B cell (primary cell): ENCODE data around the gene N4BP3. TPM values are rescaled to one million over a fixed set of nuclear protein-coding genes. Genes with fewer than 3 reads are reported as not detected.

Experiments
- ATAC-seq: fragments of 200-7000 bp; cut with Tn5 transposase; one replicate; pipeline ENCODE4 v1.10.0; 2021; ENCODE audit warnings: low read depth, mild to moderate bottlenecking, moderate number of reproducible peaks, moderate library complexity
- CTCF ChIA-PET: fragments of 350-600 bp; sonication (Branson Sonifier 250); formaldehyde crosslinking; loops from one replicate; lab custom pipeline; 2021; ENCODE audit warnings: antibody characterized with exemption, inconsistent platforms; lab: Charles Lee
- POLR2A ChIA-PET: fragments of 350-600 bp; sonication (Branson Sonifier 250); formaldehyde crosslinking; loops from one replicate; lab custom pipeline; 2021; ENCODE audit warnings: antibody characterized with exemption; lab: Charles Lee
- DNase-seq: peaks from one replicate; pipeline ENCODE4 v3.0.0; 2013
- H2AFZ ChIP-seq: 2 replicates; pipeline ENCODE4 v1.6.1; 2012; ENCODE audit warnings: mild to moderate bottlenecking, low read depth, low read length; ENCODE audit not compliant: insufficient read depth, poor library complexity, severe bottlenecking
- H3K27ac ChIP-seq, 2 donors: 1 replicate in 1 of 2; 2 replicates in 1 of 2; pipeline ENCODE4 v1.5.1; 2012 to 2013; ENCODE audit warnings: low read length in 2 of 2, mild to moderate bottlenecking in 2 of 2, moderate library complexity in 1 of 2
- H3K27me3 ChIP-seq, 4 experiments: fragments of 200-600 bp in 1 of 4; sonication (generic) in 1 of 4; replicated peaks in 1 of 4; 1 replicate in 2 of 4; 2 replicates in 2 of 4; pipeline versions ENCODE4 v1.6.1 to v1.7.0; 2013 to 2016; ENCODE audit warnings: low read length in 3 of 4, mild to moderate bottlenecking in 2 of 4, mixed read lengths in 1 of 4, moderate library complexity in 1 of 4; ENCODE audit not compliant: insufficient read depth in 4 of 4, control insufficient read depth in 3 of 4; ENCODE audit errors: control extremely low read depth in 1 of 4
- H3K36me3 ChIP-seq, 2 experiments: replicated peaks in 1 of 2; 1 replicate in 1 of 2; 2 replicates in 1 of 2; pipeline versions ENCODE4 v1.6.1 to v1.7.1; 2013; ENCODE audit warnings: low read length in 1 of 2; ENCODE audit not compliant: insufficient read depth in 2 of 2, control insufficient read depth in 1 of 2; ENCODE audit errors: control extremely low read depth in 1 of 2, extremely low read depth in 1 of 2
- H3K4me1 ChIP-seq, 2 donors: fragments of 200-600 bp in 1 of 2; sonication (generic) in 1 of 2; 1 replicate in 1 of 2; 2 replicates in 1 of 2; pipeline versions ENCODE4 v1.5.1 to v1.6.1; 2013 to 2017; ENCODE audit warnings: low read length in 2 of 2; ENCODE audit not compliant: control insufficient read depth in 2 of 2, insufficient read depth in 2 of 2
- H3K4me2 ChIP-seq: replicated peaks from 2 replicates; pipeline ENCODE3; 2012; ENCODE audit warnings: mild to moderate bottlenecking, low read depth, low read length; ENCODE audit not compliant: poor library complexity, severe bottlenecking
- H3K4me3 ChIP-seq, 5 experiments: fragments of 200-600 bp in 1 of 5; sonication (generic) in 1 of 5; 1 replicate in 3 of 5; 2 replicates in 2 of 5; pipeline versions ENCODE4 v1.5.1 to v1.7.0; 2011 to 2016; ENCODE audit warnings: low read length in 4 of 5, mild to moderate bottlenecking in 4 of 5, low read depth in 2 of 5, control low read depth in 1 of 5, moderate library complexity in 1 of 5; ENCODE audit not compliant: insufficient read depth in 1 of 5; ENCODE audit errors: control extremely low read depth in 1 of 5, extremely low read depth in 1 of 5
- H3K79me2 ChIP-seq: fragments of 200-600 bp; sonication (generic); one replicate; pipeline ENCODE4 v1.6.0; 2016; ENCODE audit warnings: low read length; ENCODE audit not compliant: control insufficient read depth, insufficient read depth
- H3K9ac ChIP-seq: fragments of 200-600 bp; sonication (generic); 2 replicates; pipeline ENCODE4 v1.6.1; 2017; ENCODE audit warnings: mild to moderate bottlenecking, low read length, moderate library complexity
- H3K9me3 ChIP-seq, 3 donors: one replicate each; pipeline versions ENCODE4 v1.6.1 to v1.7.1; 2013; ENCODE audit warnings: low read length in 2 of 3; ENCODE audit not compliant: control insufficient read depth in 2 of 3, insufficient read depth in 1 of 3; ENCODE audit errors: control extremely low read depth in 1 of 3
- H4K20me1 ChIP-seq: 2 replicates; pipeline ENCODE4 v1.6.0; 2012; ENCODE audit warnings: mild to moderate bottlenecking, low read length; ENCODE audit not compliant: insufficient read depth, control insufficient read depth, poor library complexity, severe bottlenecking
- H3K27ac Mint-ChIP-seq: one replicate; pipeline ENCODE4 v1.8.0; 2021; ENCODE audit warnings: mixed read lengths
- H3K27me3 Mint-ChIP-seq: one replicate; pipeline ENCODE4 v1.8.0; 2021; ENCODE audit warnings: mixed read lengths
- H3K4me1 Mint-ChIP-seq: one replicate; pipeline ENCODE4 v1.8.0; 2021; ENCODE audit warnings: mixed read lengths
- H3K4me3 Mint-ChIP-seq: one replicate; pipeline ENCODE4 v1.8.0; 2021; ENCODE audit warnings: mixed read lengths
- H3K9me3 Mint-ChIP-seq: one replicate; pipeline ENCODE4 v1.8.0; 2022; ENCODE audit warnings: mixed read lengths; ENCODE audit not compliant: insufficient read depth
- EZH2 ChIP-seq: IDR thresholded peaks from 2 replicates; pipeline ENCODE4 v1.6.1; 2012; ENCODE audit warnings: borderline replicate concordance, low read depth, mild to moderate bottlenecking, moderate library complexity, low read length; ENCODE audit not compliant: insufficient read depth, poor library complexity, severe bottlenecking
- WGBS: methylation state at CpG from one replicate; pipeline ENCODE4 v1.1.5; 2013; ENCODE audit warnings: missing lambda C conversion rate; ENCODE audit not compliant: insufficient coverage; 5-methylcytosine and 5-hydroxymethylcytosine counted together
- intact Hi-C: fragments of 100-400 bp; cut with micrococcal nuclease; formaldehyde crosslinking; loops from one replicate; pipeline ENCODE4 v1.10.0; 2022
- polyA plus RNA-seq: library from polyadenylated mRNA; depleted of rRNA; stranded (reverse); fragments of >200 nt; gene quantifications from 2 replicates; pipeline ENCODE4 v1.2.3, GENCODE V29; 2012
- total RNA-seq, 2 donors: library from RNA; stranded (reverse); fragments of 120-200 nt in 1 of 2; gene quantifications; 1 replicate in 1 of 2; 2 replicates in 1 of 2; pipeline versions ENCODE4 v1.2.3 to v1.2.4, GENCODE V29; 2013 to 2022
- TF ChIP-seq, protein P1 (sequence below): fragments of 200-600 bp; IDR thresholded peaks from one replicate; pipeline ENCODE4 v1.8.0; 2022; ENCODE audit warnings: antibody characterized with exemption, mild to moderate bottlenecking

Gene N4BP3
- total and polyA plus RNA-seq, 2 donors (not counting 1 experiment from before 2014, with no cell fraction given) = 13.3 to 48.7 TPM

DNA sequence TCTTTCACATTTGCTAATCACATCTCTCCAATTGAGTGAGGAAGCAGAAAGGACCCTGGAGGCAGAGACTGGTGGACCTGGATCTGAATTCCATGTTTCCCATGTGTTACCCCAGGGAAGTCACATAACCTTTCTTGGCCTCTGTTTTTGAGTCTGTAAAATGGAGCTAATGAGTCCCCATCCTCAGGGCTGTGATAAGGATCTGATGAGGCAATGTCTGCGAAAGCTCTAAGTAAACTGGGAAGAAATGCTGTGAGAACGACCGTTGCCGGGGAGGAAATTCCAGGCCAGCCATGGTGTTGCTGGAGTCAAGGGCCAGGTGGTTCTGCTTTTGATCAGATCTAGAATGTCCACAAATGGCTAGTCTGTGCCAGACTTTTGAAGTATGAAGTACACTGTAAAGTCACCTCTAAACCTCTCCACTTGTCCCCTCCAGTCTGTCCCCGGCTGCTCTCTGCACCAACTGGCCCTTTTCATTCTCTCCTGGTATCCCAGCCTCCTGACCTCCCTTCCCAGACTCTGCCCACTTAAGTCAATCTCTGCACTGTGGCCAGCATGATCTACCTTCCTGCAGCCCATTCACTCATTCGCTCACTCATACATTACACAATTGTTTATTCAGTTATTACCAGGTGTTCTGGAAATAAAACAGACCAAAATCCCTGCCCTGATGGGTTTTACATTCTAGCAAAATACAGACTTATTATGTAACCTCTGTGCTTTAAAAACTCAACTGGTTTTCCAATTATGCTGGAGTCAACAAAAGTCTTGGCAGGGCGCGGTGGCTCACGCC is 32.5 kb upstream of the N4BP3 start:
- H3K4me1 ChIP-seq = peaks cover 0 to 5% of the 10 kb centered on the region in 2 donors
- peaks cover 0 to 3% (median 0%) of the 10 kb centered on the region in 3 donors for H3K9me3 ChIP-seq
- H4K20me1 ChIP-seq = no peaks in the 10 kb centered on the region
- peak overlapping the region; percentile 10 for H3K27ac Mint-ChIP-seq
- H3K27ac ChIP-seq = no peak overlapping the region
- 91% methylated on average over 5 of the region's 9 CpGs for WGBS
- no peak for DNase-seq
- ATAC-seq = no peak
- TF ChIP-seq EZH2 = no peak
- TF ChIP-seq, protein P1, sequence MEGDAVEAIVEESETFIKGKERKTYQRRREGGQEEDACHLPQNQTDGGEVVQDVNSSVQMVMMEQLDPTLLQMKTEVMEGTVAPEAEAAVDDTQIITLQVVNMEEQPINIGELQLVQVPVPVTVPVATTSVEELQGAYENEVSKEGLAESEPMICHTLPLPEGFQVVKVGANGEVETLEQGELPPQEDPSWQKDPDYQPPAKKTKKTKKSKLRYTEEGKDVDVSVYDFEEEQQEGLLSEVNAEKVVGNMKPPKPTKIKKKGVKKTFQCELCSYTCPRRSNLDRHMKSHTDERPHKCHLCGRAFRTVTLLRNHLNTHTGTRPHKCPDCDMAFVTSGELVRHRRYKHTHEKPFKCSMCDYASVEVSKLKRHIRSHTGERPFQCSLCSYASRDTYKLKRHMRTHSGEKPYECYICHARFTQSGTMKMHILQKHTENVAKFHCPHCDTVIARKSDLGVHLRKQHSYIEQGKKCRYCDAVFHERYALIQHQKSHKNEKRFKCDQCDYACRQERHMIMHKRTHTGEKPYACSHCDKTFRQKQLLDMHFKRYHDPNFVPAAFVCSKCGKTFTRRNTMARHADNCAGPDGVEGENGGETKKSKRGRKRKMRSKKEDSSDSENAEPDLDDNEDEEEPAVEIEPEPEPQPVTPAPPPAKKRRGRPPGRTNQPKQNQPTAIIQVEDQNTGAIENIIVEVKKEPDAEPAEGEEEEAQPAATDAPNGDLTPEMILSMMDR = no peak
- no peak overlapping the region for H3K4me3 ChIP-seq
- no peak overlapping the region for H3K4me3 Mint-ChIP-seq
- H3K27me3 ChIP-seq = peaks cover 0 to 4% (median 0%) of the 10 kb centered on the region in 4 experiments
- intact Hi-C loops = no loop called here
- no peaks in the 10 kb centered on the region for H3K36me3 ChIP-seq
- H3K9ac ChIP-seq = no peak overlapping the region
- H3K9me3 Mint-ChIP-seq = no peaks in the 10 kb centered on the region
- ChIA-PET POLR2A (no interaction called here), CTCF (interaction anchor here (1.2 to 12.4 kb wide), 2 partner anchors 60 to 72 kb away, joined by 3 to 540 read pairs; partner anchors contain the start of gene NHP2)
- peaks cover 16% of the 10 kb centered on the region for H3K27me3 Mint-ChIP-seq
- no peak overlapping the region for H3K4me2 ChIP-seq
- H2AFZ ChIP-seq = no peak overlapping the region
- H3K79me2 ChIP-seq = no peaks in the 10 kb centered on the region
- H3K4me1 Mint-ChIP-seq = peaks cover 7% of the 10 kb centered on the region

DNA sequence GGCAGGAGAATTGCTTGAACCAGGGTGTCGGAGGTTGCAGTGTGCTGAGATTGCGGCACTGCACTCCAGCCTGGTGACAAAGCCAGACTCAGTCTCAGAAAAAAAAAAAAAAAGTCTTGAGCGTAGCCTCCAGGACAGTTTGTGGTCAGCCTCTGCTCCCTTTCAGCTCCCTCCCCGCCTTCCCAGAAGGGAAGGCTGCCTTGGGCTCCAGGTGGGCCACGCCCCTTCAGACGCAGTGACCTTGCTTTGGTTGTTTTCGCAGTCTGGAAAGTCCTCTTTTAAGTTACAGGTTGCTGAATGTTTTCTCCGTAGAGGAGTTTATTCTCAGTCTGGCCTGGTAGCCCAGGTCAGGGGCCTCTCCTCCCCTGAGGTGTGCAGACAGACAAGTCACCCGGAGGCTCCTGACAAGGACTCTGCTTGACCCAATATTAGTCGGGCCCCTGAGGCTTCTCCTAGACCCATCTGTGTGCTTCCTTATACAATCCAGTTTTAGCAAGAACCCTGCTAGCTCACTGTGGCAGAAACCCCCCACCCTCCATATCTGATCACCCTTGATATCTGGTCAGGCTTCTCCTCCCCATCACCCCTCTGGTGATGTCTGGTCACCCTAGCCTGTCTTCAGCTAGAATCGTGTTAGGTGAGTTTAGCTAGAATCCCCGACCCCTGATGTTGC is 31.6 kb upstream of the N4BP3 start:
- H3K36me3 ChIP-seq = no peaks in the 10 kb centered on the region
- Mint-ChIP-seq H3K27me3 (peaks cover 19% of the 10 kb centered on the region), H3K27ac (no peak overlapping the region), H3K4me1 (peaks cover 2% of the 10 kb centered on the region), H3K9me3 (no peaks in the 10 kb centered on the region), H3K4me3 (no peak overlapping the region)
- no peak overlapping the region for H3K4me3 ChIP-seq
- POLR2A ChIA-PET = no interaction called here
- no peak overlapping the region for H3K9ac ChIP-seq
- 91% methylated on average over 10 of the region's 12 CpGs for WGBS
- ATAC-seq (no peak), DNase-seq (no peak)
- H3K4me1 ChIP-seq = no peaks in the 10 kb centered on the region
- H3K27ac ChIP-seq = no peak overlapping the region
- no peak for TF ChIP-seq EZH2
- TF ChIP-seq, protein P1 = no peak
- no peaks in the 10 kb centered on the region for H3K79me2 ChIP-seq
- CTCF ChIA-PET = interaction anchor here (12.4 kb wide), 1 partner anchor 71 kb away, joined by 540 read pairs; the partner anchor contains the start of gene NHP2
- no peak overlapping the region for H3K4me2 ChIP-seq
- H3K9me3 ChIP-seq = peaks cover 0 to 8% (median 0%) of the 10 kb centered on the region in 3 donors
- intact Hi-C loops = no loop called here
- H2AFZ ChIP-seq = no peak overlapping the region
- H4K20me1 ChIP-seq = no peaks in the 10 kb centered on the region
- H3K27me3 ChIP-seq = peaks cover 0 to 8% (median 0%) of the 10 kb centered on the region in 4 experiments
